Midbrain (tissue), 1 donor: ENCODE results near the gene SRPK3.
"Not testable (repeated sequence)": the region's sequence is repeated elsewhere in the genome, so short reads cannot be mapped to it uniquely, and the experiment has no call there.

ENCODE experiments used
- DNase-seq: peaks from one replicate; lab custom pipeline; 2025; lab: John Stamatoyannopoulos, UW

The SRPK3 gene

DNA sequence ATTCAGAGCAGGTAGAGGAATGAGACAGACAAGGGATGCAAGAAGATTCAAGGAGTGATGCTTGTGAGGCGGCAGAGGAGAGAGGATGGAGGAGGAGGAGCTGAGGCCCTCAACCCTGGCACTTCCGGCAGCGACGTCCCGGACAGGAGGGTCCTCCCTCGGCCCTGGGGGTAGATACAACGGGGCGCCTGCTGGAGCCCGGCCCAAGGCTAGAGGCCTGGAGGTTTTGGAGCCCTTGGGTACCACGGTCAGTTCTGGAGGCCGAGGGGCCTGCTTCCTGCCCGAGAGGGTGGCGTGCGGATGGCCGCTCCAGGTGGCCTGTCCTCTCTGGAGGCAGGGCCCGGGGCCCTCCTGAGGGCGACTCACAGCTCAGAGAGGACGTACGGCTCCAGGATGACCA is 27.1 kb downstream of the SRPK3 start:
- no peak for DNase-seq

DNA sequence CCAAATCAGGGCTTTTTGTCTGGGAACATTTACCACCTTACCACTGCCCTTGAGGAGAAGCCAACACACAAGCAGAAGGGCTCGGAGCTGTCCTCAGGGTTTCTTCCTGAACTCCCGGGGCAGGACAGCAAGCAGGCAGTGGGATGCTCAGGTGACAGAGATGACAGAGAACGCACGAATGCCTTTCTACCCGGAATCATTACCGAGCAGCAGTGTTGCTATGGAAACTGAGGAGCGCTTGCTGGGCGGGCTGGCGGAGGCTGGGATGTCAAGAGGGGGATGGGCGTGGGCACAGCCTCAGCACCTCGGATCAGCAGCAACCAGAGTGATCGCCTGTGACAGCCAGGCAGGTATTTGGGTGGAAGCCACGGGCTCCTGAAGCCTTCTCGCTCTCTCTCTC is 31.4 kb downstream of the SRPK3 start:
- no peak for DNase-seq

- no peak for DNase-seq
These were observed 32.3 kb downstream of the SRPK3 start for GRCh38 chrX:153813161-153813560.

GRCh38 chrX:153814591-153815315 is 33.9 kb downstream of the SRPK3 start:
- DNase-seq = no peak

DNA sequence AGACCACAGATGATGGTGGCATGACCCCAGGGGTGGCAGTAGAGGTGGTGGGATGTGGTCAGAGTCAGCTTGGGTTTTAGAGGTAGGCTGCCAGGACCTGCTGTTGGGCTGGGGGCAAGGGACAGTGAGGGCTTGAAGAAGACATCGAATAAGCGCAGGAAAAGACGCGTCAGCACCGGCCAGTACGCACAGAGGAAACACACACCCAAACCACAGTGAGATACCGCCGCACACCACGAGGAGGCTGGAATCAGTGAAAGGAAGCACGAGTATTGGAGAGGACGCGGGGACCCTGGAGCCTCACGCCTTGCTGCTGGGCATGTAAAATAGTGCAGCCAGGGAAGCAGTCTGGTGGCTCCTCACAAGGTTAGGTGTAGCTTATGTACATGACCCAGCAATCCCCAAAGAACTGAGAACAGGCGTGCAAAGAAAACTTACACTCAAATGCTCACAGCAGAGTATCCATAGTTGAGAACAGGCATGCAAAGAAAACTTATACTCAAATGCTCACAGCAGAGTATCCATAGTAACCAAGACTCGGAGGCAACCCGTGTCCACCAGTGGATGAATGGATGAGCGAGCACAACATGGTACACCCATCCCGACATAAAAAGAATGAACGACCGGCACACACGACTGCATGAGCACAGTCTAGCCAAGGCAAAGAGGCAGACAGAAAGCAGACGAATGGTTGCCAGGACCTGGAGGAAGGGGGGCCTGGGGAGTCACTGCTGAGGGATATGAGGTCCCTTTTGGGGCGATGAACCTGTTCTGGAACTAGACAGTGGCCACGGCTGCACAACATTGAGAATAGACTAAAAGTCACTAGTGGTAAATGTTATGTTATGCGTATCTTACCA is 36.2 kb downstream of the SRPK3 start:
- no peak for DNase-seq

GRCh38 chrX:153818064-153818463 is 37.2 kb downstream of the SRPK3 start:
- DNase-seq = not testable (repeated sequence)

- DNase-seq = no peak
These were observed 37.9 kb downstream of the SRPK3 start for GRCh38 chrX:153818571-153819383.

GRCh38 chrX:153819384-153820040 is 38.7 kb downstream of the SRPK3 start:
- no peak for DNase-seq

- DNase-seq = no peak
These were observed 39.8 kb downstream of the SRPK3 start for GRCh38 chrX:153820601-153821000.

DNA sequence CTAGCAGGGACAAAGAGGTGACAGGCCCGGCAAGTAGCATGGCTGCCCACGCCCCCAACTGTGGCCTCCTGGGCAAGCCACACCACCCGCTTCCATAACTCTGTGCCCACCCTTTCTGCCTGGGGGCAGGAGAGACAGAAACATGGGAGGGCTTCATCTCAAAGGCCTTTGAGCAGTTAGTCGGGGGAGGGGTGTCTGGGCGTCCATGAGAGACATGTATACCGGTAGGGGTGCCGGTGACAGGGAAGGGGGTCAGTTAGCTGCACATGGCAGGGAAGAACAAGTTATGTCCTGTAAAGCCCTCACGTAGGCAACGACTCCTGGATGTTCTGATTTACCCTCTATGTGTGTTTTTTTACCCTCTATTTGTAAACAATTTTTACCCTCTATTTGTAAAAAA is 40.2 kb downstream of the SRPK3 start:
- no peak for DNase-seq

DNA sequence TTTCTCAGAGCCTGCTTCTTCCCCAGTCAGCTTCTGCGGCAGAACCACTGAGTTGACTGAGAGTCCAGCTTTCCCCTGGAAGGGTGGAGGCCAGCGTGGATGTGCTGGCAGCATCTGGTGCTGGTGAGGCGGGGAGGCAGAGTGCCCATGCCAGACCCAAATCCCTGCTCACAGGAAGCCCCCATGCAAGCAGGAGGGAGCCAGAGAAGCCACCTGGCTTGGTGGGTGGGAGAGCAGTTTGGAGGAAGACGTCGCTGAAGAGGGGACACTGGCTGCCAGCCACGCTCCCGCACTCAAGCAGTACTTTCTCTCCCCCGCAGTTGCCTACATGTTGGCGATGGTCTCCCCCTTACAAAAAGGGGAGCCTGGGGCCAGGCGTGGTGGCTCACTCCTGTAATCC is 43.5 kb downstream of the SRPK3 start:
- no peak for DNase-seq

DNA sequence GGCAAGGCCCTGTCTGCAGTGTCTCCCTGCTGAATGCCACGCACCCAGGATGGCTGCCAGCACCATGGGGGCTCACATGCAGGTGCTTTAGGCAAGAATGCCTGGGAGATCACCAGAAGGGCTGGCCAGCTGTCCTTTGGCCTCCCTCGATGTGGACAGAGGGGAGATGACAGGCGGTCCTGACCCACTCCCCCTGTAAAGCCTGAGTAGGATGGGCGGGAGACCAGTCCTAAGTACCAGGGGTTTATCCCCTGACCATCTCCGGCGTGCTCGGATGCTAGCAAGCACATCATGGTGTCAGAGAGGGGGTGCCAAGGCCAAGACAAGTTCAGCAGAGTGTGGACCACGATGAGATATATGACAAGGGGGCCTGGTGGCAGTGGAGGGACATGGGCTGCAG is 44.2 kb downstream of the SRPK3 start:
- no peak for DNase-seq

GRCh38 chrX:153827016-153827415 is 46.2 kb downstream of the SRPK3 start:
- no peak for DNase-seq

- no peak for DNase-seq
These were observed 47.1 kb downstream of the SRPK3 start for GRCh38 chrX:153827903-153828302.

GRCh38 chrX:153828308-153828707 is 47.5 kb downstream of the SRPK3 start:
- DNase-seq = no peak

DNA sequence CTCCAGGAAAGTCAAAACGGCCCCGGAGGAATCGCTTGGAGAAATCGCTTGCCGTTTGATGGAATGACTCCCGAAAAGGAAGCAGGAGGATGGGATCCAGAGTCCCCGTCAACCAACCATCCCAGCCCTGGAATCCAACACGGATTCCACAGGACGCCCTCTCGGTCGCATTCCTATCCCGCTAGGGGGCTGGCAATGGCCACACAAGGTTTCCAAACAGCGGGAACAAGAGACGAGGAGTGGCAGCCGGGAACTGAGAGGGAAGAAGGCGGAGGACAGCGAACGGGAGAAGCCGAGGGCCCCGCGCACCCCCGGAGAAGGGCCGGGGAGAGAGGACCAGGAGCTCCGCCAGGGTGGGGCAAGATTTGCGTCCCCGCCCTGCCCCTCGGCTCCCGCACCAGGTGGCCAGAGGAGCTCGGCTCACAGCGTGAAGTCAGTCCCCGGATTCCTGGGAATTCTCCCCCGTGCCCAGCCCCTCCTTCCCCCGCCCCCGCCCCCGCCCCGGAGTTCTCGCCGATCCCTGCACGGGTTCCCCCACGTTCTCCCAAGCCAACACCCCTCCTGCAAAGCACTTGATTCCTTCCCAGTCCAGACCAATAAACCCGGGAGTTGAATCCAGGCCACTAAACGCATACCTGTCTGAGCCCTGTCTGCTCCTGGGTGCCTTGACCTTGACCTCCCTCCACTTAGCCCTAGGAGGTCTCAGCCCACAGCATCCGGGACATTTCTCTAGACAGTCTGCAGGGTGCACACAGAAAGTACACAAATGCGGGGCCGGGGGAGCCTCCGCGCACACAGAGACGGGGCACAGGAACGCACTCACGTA is 48.1 kb downstream of the SRPK3 start:
- no peak for DNase-seq

DNA sequence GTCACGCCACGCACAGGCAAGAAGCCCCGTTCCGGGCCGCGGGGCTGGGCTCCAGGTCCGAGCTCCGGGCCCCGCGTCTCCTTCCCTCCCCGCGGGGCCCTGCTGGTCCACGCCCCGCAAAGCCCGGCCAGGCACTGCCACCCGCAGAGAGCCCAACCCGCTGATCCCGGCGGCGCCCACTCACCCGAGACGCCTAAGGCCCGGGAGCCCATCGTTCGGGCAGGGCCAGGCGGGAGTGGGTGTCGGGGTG is 48.6 kb downstream of the SRPK3 start:
- DNase-seq = no peak

- DNase-seq = no peak
These were observed 49.2 kb downstream of the SRPK3 start, which contains the start of gene PDZD4 for GRCh38 chrX:153829799-153830639. Gene PDZD4, minus strand, starts transcription at chrX:153830544. Its CDS starts 246 bp downstream, at chrX:153830298.

DNA sequence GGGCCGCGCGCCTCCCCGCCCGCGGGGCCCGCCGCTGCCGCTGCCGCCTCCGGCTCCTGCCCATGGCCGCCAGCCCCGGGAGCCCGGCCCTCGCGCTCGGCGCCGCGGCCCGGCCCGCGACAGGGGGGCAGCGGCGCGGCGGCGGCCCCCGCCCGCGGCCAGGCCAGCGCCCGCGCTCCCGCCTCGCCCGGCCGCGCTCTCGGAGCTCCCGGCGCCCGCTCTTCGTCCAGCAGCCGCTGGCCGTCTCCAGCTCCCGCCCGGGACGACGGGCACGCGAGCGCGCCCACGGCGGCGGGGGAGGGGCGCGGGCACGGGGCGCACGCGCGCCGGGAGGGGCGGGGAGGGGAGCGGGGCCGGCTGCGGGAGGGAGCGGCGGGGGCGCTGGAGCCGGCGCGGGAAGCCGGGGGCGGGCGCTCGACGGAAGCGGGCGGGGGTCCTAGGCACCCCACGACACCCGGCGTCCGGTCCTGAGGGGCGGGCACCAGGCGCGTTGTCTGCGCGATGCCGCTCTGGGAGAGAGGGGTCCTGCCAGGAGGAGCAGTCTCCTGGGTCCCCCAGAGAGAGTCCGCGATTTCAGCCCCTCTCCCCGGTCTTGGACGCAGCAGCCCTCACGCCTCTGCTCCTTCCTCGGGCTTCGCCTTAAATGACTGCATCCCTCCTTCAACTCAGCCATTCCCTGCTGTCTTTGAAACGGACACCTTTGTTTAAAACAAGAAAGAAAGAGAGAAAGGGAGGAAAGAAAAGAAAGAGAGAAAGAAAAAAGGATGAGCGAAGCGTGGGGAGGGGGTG is 50.0 kb downstream of the SRPK3 start:
- DNase-seq = no peak
